MM.1S (cell line): ENCODE data around the gene DPM2.

ENCODE experiments used
- DNase-seq: peaks from one replicate; pipeline ENCODE4 v3.0.0-alpha.2; 2015
- H2AFZ ChIP-seq: fragments of 300-600 bp; sonication (generic); 2 replicates; pipeline ENCODE4 v1.6.0; 2016; ENCODE audit warnings: antibody characterized with exemption, low read length
- H3F3A ChIP-seq: fragments of 300-600 bp; sonication (generic); 2 replicates; pipeline ENCODE4 v1.6.1; 2016; ENCODE audit warnings: mild to moderate bottlenecking, antibody characterized with exemption, low read length, moderate library complexity, mixed read lengths; ENCODE audit not compliant: insufficient read depth
- H3K27ac ChIP-seq: fragments of 300-600 bp; sonication (generic); 2 replicates; pipeline ENCODE4 v1.5.1; 2016; ENCODE audit warnings: mild to moderate bottlenecking, low read length
- H3K27me3 ChIP-seq: fragments of 300-600 bp; sonication (generic); replicated peaks from 2 replicates; pipeline ENCODE4 v1.6.0; 2016; ENCODE audit warnings: low read length; ENCODE audit not compliant: insufficient read depth
- H3K36me3 ChIP-seq: fragments of 300-600 bp; sonication (generic); replicated peaks from 2 replicates; pipeline ENCODE4 v1.6.1; 2016; ENCODE audit warnings: mild to moderate bottlenecking, low read length, mixed read lengths; ENCODE audit not compliant: insufficient read depth
- H3K4me1 ChIP-seq: fragments of 300-600 bp; sonication (generic); 2 replicates; pipeline ENCODE4 v1.6.1; 2016; ENCODE audit warnings: low read length, mixed read lengths
- H3K4me2 ChIP-seq: fragments of 300-600 bp; sonication (generic); 2 replicates; pipeline ENCODE4 v1.6.0; 2016; ENCODE audit warnings: low read depth, low read length
- H3K4me3 ChIP-seq: fragments of 300-600 bp; sonication (generic); 2 replicates; pipeline ENCODE4 v1.5.1; 2016; ENCODE audit warnings: low read length, mixed read lengths
- H3K79me2 ChIP-seq: fragments of 300-600 bp; sonication (generic); 2 replicates; pipeline ENCODE4 v1.6.1; 2016; ENCODE audit warnings: mixed run types, low read length, mixed read lengths
- H3K9ac ChIP-seq: fragments of 300-600 bp; sonication (generic); 2 replicates; pipeline ENCODE4 v1.6.1; 2016; ENCODE audit warnings: low read length, mixed read lengths
- H3K9me2 ChIP-seq: fragments of 300-600 bp; sonication (generic); replicated peaks from 2 replicates; pipeline ENCODE4 v1.6.1; 2016; ENCODE audit warnings: mild to moderate bottlenecking, low read length, mixed read lengths; ENCODE audit not compliant: insufficient read depth
- H3K9me3 ChIP-seq: fragments of 300-600 bp; sonication (generic); replicated peaks from 2 replicates; pipeline ENCODE4 v1.6.1; 2016; ENCODE audit warnings: mild to moderate bottlenecking, low read length, mixed read lengths; ENCODE audit not compliant: insufficient read depth
- H4K20me1 ChIP-seq: fragments of 300-600 bp; sonication (generic); 2 replicates; pipeline ENCODE4 v1.6.1; 2016; ENCODE audit warnings: mild to moderate bottlenecking, low read length, moderate library complexity, mixed read lengths; ENCODE audit not compliant: insufficient read depth
- CTCF ChIP-seq: fragments of 300-600 bp; sonication (generic); IDR thresholded peaks from 2 replicates; pipeline ENCODE4 v1.5.1; 2016; ENCODE audit warnings: antibody characterized with exemption, low read length, mixed read lengths
- EZH2 ChIP-seq: fragments of 300-600 bp; sonication (generic); optimal IDR thresholded peaks from 2 replicates; pipeline ENCODE3; 2017; ENCODE audit warnings: low read depth, mild to moderate bottlenecking, antibody characterized with exemption, low read length, mixed read lengths
- EZH2phosphoT487 ChIP-seq: fragments of 300-600 bp; sonication (generic); IDR thresholded peaks from 2 replicates; pipeline ENCODE4 v1.6.1; 2018; ENCODE audit warnings: antibody characterized with exemption, low read length

Gene DPM2

GRCh38 chr9:127968700-127969383 is 31.2 kb upstream of the DPM2 start:
- peaks cover 83% of the 10 kb centered on the region for H3K79me2 ChIP-seq
- H3K9me3 ChIP-seq, result no peaks in the 10 kb centered on the region
- H3K4me3 ChIP-seq, result no peak overlapping the region
- no peak overlapping the region for H2AFZ ChIP-seq
- no peaks in the 10 kb centered on the region for H3K9me2 ChIP-seq
- no peak overlapping the region; the same call in 1 of the 2 replicates for H3K27ac ChIP-seq
- H4K20me1 ChIP-seq, result no peaks in the 10 kb centered on the region; the same call in 1 of the 2 replicates
- peak overlapping the region; percentile 93 for H3K4me2 ChIP-seq
- DNase-seq, result no peak
- no peak overlapping the region for H3K9ac ChIP-seq
- H3F3A ChIP-seq, result peaks cover 41% of the 10 kb centered on the region
- peaks cover 53% of the 10 kb centered on the region for H3K4me1 ChIP-seq
- H3K36me3 ChIP-seq, result no peaks in the 10 kb centered on the region
- no peaks in the 10 kb centered on the region for H3K27me3 ChIP-seq
- TF ChIP-seq EZH2phosphoT487 (no peak), EZH2 (no peak), CTCF (no peak)

GRCh38 chr9:127968042-127968441 is 30.4 kb upstream of the DPM2 start:
- no peak overlapping the region for H2AFZ ChIP-seq

GRCh38 chr9:127967151-127967809 is 29.6 kb upstream of the DPM2 start:
- no peaks in the 10 kb centered on the region for H3K9me2 ChIP-seq
- H3K4me2 ChIP-seq, result no peak overlapping the region
- no peaks in the 10 kb centered on the region for H3K36me3 ChIP-seq
- H3K4me1 ChIP-seq, result peaks cover 38% of the 10 kb centered on the region
- H3K27me3 ChIP-seq, result no peaks in the 10 kb centered on the region
- no peak overlapping the region for H3K4me3 ChIP-seq
- peaks cover 83% of the 10 kb centered on the region for H3K79me2 ChIP-seq
- H3K27ac ChIP-seq, result no peak overlapping the region
- no peak overlapping the region for H3K9ac ChIP-seq
- no peaks in the 10 kb centered on the region for H3K9me3 ChIP-seq
- no peak for DNase-seq
- no peak overlapping the region for H2AFZ ChIP-seq
- no peaks in the 10 kb centered on the region; the same call in 1 of the 2 replicates for H4K20me1 ChIP-seq
- TF ChIP-seq CTCF (no peak), EZH2 (no peak), EZH2phosphoT487 (no peak)
- peaks cover 29% of the 10 kb centered on the region for H3F3A ChIP-seq

More at GRCh38 chr9:127968042-127968441, 30.4 kb upstream of the DPM2 start:
- peaks cover 45% of the 10 kb centered on the region for H3K4me1 ChIP-seq
- H4K20me1 ChIP-seq, result no peaks in the 10 kb centered on the region; the same call in 1 of the 2 replicates
- H3K9me3 ChIP-seq, result no peaks in the 10 kb centered on the region
- peaks cover 83% of the 10 kb centered on the region for H3K79me2 ChIP-seq
- H3K4me2 ChIP-seq, result no peak overlapping the region
- H3K27me3 ChIP-seq, result no peaks in the 10 kb centered on the region
- no peaks in the 10 kb centered on the region for H3K36me3 ChIP-seq
- H3K27ac ChIP-seq, result no peak overlapping the region
- no peaks in the 10 kb centered on the region for H3K9me2 ChIP-seq
- DNase-seq, result no peak
- peaks cover 37% of the 10 kb centered on the region for H3F3A ChIP-seq
- TF ChIP-seq EZH2phosphoT487 (no peak), EZH2 (no peak), CTCF (no peak)
- H3K4me3 ChIP-seq, result no peak overlapping the region
- H3K9ac ChIP-seq, result no peak overlapping the region
